ENCODE results near the gene JARID2. TPM values are rescaled to one million over a fixed set of nuclear protein-coding genes. Genes with fewer than 3 reads are reported as not detected.

JARID2 gene
- total RNA-seq, 2 donors from 2014 or later = 8.3 to 12.8 TPM

DNA sequence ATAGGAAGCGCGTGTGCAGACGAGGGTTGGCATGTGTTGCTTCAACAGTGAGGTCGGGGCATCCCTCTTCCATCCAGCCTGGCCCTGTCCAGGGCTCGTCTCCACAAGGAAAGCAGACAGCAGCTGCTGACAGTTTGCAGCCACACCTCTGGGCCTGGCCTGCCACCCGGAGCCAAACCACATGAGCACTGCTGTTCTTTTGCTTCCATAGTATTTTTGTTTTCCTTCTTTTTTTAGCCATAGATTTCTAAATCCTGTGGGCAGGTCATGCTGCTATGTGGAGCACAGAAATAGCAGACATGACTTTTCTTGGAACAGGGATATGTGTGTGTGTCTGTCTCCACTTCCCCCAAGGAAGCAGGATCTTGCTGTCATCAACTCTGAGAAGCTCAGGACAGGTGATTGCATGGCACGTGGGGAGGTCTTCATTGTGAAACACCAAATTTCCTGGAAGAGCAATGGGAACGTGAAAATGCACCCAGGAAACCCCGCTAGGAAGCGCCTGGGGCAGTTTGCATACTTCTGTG is 249.6 kb downstream of the JARID2 start:
- Histone ChIP-seq H3K9me3 (no peaks in the 10 kb centered on the region), H3K4me3 (no peak overlapping the region), H3K27ac (no peak overlapping the region), H3K36me3 (peaks cover 10% of the 10 kb centered on the region), H3K4me1 (ENCODE audit: control insufficient read depth in 1 of 2, low read depth in 2 of 2) (peaks cover 4 to 18% of the 10 kb centered on the region in 2 donors), H3K27me3 (replicated peaks; ENCODE audit: insufficient read depth) (no peaks in the 10 kb centered on the region)
- no peak for DNase-seq (ENCODE audit: low spot score)
- ATAC-seq (ENCODE audit: insufficient number of reproducible peaks, low FRiP score, low read depth) = no peak
- TF ChIP-seq CTCF (IDR thresholded peaks at IDR 0.05) = no peak

- H3K27me3 ChIP-seq (replicated peaks; ENCODE audit: insufficient read depth) = no peaks in the 10 kb centered on the region
- peaks cover 10% of the 10 kb centered on the region for H3K36me3 ChIP-seq
- H3K9me3 ChIP-seq = no peaks in the 10 kb centered on the region
- H3K27ac ChIP-seq = no peak overlapping the region
- DNase-seq (ENCODE audit: low spot score) (no peak), ATAC-seq (ENCODE audit: insufficient number of reproducible peaks, low FRiP score, low read depth) (no peak)
- peaks cover 0 to 17% of the 10 kb centered on the region in 2 donors for H3K4me1 ChIP-seq (ENCODE audit: control insufficient read depth in 1 of 2, low read depth in 2 of 2)
- no peak overlapping the region for H3K4me3 ChIP-seq
- TF ChIP-seq CTCF (IDR thresholded peaks at IDR 0.05) = no peak
Observed at GRCh38 chr6:15496345-15497131, 250.7 kb downstream of the JARID2 start.

GRCh38 chr6:15498640-15499039 is 252.8 kb downstream of the JARID2 start:
- Histone ChIP-seq H3K36me3 (peaks cover 10% of the 10 kb centered on the region), H3K9me3 (no peaks in the 10 kb centered on the region), H3K4me3 (no peak overlapping the region), H3K4me1 (ENCODE audit: control insufficient read depth in 1 of 2, low read depth in 2 of 2) (peaks cover 0 to 26% of the 10 kb centered on the region in 2 donors), H3K27me3 (replicated peaks; ENCODE audit: insufficient read depth) (no peaks in the 10 kb centered on the region), H3K27ac (no peak overlapping the region)
- no peak for TF ChIP-seq CTCF (IDR thresholded peaks at IDR 0.05)
- no peak for ATAC-seq (ENCODE audit: insufficient number of reproducible peaks, low FRiP score, low read depth)
- DNase-seq (ENCODE audit: low spot score) = no peak

DNA sequence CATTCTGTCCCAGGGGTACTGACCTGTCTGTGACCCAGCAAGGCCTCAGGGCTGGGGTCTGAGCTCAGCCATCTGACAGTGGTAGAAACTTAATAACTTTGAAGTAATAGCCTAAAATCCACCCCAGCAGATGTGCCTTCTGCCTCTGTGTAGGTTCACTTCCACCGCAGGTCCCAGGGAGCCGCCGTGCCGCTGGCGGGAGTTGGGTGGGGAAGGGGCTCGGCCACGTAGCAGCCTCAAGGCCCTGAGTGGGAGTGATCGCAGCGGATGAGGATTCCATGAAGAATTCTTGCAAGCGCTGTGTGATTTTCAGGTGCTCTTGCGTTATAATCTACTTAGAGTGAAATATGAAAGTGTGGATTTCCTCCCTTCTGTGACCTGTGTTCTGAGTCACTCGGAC is 253.3 kb downstream of the JARID2 start:
- Histone ChIP-seq H3K27me3 (replicated peaks; ENCODE audit: insufficient read depth) (no peaks in the 10 kb centered on the region), H3K36me3 (peaks cover 10% of the 10 kb centered on the region), H3K27ac (no peak overlapping the region), H3K4me1 (ENCODE audit: control insufficient read depth in 1 of 2, low read depth in 2 of 2) (peaks cover 0 to 30% of the 10 kb centered on the region in 2 donors), H3K9me3 (no peaks in the 10 kb centered on the region), H3K4me3 (no peak overlapping the region)
- ATAC-seq (ENCODE audit: insufficient number of reproducible peaks, low FRiP score, low read depth) (no peak), DNase-seq (ENCODE audit: low spot score) (no peak)
- no peak for TF ChIP-seq CTCF (IDR thresholded peaks at IDR 0.05)

DNA sequence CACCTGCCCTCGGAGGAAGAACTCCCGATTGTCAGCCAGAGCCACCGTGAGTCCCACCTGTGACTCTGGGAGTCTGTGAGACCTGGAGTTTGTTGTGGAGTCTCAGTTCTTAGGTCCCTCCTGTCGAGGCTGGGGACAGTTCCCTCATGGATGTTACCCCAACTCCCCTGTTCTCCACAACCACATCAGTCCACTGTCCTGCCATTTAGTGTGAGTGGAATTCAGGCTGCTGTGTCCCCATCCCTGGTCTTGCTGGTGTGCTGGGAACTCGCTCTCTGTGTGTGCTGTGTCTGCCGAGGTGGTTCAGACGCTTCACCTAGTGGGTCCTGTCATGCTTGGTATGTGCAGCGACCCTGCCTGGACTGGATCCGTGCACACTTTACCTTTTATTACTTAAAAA is 253.7 kb downstream of the JARID2 start:
- ATAC-seq (ENCODE audit: insufficient number of reproducible peaks, low FRiP score, low read depth) = no peak
- H3K9me3 ChIP-seq = no peaks in the 10 kb centered on the region
- H3K4me1 ChIP-seq (ENCODE audit: control insufficient read depth in 1 of 2, low read depth in 2 of 2) = peaks cover 4 to 34% of the 10 kb centered on the region in 2 donors
- peaks cover 10% of the 10 kb centered on the region for H3K36me3 ChIP-seq
- no peak for TF ChIP-seq CTCF (IDR thresholded peaks at IDR 0.05)
- DNase-seq (ENCODE audit: low spot score) = no peak
- H3K27me3 ChIP-seq (replicated peaks; ENCODE audit: insufficient read depth) = no peaks in the 10 kb centered on the region
- no peak overlapping the region for H3K4me3 ChIP-seq
- H3K27ac ChIP-seq = no peak overlapping the region

All from thoracic aorta (tissue), 2 donors.